Activated naive CD8-positive, alpha-beta T cell treated with anti-CD3 and anti-CD28 coated beads for 36 hours (primary cell): Measurements from ENCODE around the gene CKAP2L. TPM values are rescaled to one million over a fixed set of nuclear protein-coding genes. Genes with fewer than 3 reads are reported as not detected.

Source experiments
- DNase-seq: peaks from one replicate; pipeline ENCODE4 v3.0.0; 2021
- H3K27ac Mint-ChIP-seq: one replicate; pipeline ENCODE4 v1.8.0; 2022; ENCODE audit warnings: mild to moderate bottlenecking, moderate library complexity, mixed read lengths
- H3K27me3 Mint-ChIP-seq: one replicate; pipeline ENCODE4 v1.8.0; 2022; ENCODE audit warnings: mild to moderate bottlenecking, mixed read lengths
- H3K36me3 Mint-ChIP-seq: one replicate; pipeline ENCODE4 v1.8.0; 2021; ENCODE audit warnings: mild to moderate bottlenecking, mixed read lengths
- H3K4me1 Mint-ChIP-seq: one replicate; pipeline ENCODE4 v1.8.0; 2021; ENCODE audit warnings: mixed read lengths
- H3K4me3 Mint-ChIP-seq: one replicate; pipeline ENCODE4 v1.8.0; 2022; ENCODE audit warnings: mild to moderate bottlenecking, moderate library complexity, mixed read lengths
- H3K9me3 Mint-ChIP-seq: one replicate; pipeline ENCODE4 v1.8.0; 2022; ENCODE audit warnings: mixed read lengths
- total RNA-seq, 2 experiments: library from RNA; stranded (reverse); gene quantifications; one replicate each; pipeline ENCODE4 v1.2.3, GENCODE V29; 2021

Gene CKAP2L, protein sequence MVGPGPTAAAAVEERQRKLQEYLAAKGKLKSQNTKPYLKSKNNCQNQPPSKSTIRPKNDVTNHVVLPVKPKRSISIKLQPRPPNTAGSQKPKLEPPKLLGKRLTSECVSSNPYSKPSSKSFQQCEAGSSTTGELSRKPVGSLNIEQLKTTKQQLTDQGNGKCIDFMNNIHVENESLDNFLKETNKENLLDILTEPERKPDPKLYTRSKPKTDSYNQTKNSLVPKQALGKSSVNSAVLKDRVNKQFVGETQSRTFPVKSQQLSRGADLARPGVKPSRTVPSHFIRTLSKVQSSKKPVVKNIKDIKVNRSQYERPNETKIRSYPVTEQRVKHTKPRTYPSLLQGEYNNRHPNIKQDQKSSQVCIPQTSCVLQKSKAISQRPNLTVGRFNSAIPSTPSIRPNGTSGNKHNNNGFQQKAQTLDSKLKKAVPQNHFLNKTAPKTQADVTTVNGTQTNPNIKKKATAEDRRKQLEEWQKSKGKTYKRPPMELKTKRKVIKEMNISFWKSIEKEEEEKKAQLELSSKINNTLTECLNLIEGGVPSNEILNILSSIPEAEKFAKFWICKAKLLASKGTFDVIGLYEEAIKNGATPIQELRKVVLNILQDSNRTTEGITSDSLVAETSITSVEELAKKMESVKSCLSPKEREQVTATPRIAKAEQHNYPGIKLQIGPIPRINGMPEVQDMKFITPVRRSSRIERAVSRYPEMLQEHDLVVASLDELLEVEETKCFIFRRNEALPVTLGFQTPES
- 10 to 100 TPM; 24.3 to 25.8 TPM for total RNA-seq

DNA sequence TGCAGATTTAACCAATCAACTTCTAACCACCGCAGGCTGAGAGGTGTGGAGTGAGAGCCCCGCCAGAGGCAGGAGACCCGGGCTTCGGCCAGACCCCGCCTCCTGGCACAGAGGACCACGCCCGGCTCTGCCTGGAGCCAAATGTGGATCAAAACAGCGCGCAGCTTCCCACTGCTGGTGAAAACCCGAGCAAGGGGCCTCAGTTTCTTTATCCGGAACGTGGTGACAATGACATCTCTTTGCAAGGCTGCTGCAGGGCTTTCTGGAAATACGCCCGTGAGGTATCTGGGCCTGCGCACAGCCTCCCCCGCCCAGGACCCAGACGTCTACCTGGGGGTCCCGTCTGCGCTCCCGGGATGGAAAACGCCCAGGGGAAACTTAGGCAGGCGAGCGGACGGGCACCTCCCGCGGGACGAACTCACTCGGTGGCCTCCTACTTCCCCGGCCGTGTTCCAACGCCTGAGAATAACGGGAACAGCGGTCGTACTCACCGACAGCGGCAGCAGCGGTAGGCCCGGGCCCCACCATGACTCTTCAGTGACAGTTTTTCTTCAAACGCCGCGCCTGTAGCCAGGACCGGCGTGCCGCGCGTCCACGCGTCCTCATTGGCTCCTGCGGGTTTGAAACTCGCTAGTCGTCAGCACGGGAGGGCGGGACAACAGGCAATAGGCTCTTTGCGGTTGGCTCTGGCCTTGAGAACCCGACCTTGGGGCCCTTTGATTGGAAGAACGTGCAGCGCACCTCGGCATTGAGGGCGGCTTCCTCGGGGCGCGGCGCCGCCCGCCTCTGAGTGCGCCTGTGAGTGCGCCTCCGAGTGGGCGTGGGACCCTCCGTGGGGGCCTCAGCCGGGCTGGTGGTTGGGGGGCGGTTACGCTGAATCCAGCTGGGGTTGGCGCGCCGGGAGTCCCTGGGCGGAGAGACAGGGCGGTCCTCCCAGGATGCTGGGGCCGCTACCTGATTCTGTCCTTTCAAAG is at the start of gene CKAP2L:
Gene CKAP2L, minus strand, starts transcription at position 539 of the 974 bp plus-strand sequence. Its CDS starts 11 bp downstream, at position 528.
- Mint-ChIP-seq H3K4me3 (peak within 1 kb of the TSS; percentile 97), H3K36me3 (peaks cover 10% of the 10 kb centered on the region), H3K4me1 (peaks cover 8% of the 10 kb centered on the region), H3K27ac (peak within 1 kb of the TSS; percentile 89), H3K9me3 (no peaks in the 10 kb centered on the region), H3K27me3 (no peaks in the 10 kb centered on the region)
- DNase-seq, result peak; percentile 95

DNA sequence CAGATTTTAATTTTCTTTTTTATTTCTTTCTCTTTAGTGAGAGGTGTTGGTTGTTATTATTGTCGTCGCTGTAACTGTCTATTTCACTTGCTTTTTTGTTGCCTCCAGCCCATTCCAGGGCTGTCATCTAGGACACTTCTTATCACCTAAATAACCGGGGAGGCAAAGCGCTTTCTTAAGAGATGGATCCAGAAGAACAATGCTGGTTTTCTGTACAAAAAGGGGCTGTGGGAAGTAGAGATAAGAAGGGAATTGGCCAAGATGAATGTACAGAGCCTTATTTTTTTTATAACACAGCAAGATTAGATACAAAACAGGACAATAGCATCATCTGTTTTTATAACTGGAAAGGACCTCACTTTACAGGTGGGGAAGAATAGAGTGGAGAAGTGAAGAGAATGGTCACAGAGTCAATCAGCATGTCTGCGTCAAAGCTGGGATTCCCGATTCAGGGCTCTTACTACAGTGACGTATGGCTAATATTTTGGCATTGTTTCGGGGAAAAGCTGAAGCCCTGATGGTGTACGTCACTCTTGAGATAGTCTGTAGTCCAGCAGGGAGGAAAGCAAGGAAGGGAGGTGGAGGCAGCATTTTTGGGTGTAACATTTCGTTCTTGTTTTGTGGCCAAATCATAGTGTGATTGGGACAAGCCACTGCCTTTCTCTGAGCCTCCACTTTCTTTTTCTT is 49.0 kb upstream of the CKAP2L start:
- H3K9me3 Mint-ChIP-seq, result peaks cover 6% of the 10 kb centered on the region
- H3K36me3 Mint-ChIP-seq, result no peaks in the 10 kb centered on the region
- DNase-seq, result no peak
- H3K27ac Mint-ChIP-seq, result no peak overlapping the region
- H3K4me1 Mint-ChIP-seq, result peaks cover 17% of the 10 kb centered on the region
- H3K4me3 Mint-ChIP-seq, result no peak overlapping the region
- H3K27me3 Mint-ChIP-seq, result peaks cover 4% of the 10 kb centered on the region

DNA sequence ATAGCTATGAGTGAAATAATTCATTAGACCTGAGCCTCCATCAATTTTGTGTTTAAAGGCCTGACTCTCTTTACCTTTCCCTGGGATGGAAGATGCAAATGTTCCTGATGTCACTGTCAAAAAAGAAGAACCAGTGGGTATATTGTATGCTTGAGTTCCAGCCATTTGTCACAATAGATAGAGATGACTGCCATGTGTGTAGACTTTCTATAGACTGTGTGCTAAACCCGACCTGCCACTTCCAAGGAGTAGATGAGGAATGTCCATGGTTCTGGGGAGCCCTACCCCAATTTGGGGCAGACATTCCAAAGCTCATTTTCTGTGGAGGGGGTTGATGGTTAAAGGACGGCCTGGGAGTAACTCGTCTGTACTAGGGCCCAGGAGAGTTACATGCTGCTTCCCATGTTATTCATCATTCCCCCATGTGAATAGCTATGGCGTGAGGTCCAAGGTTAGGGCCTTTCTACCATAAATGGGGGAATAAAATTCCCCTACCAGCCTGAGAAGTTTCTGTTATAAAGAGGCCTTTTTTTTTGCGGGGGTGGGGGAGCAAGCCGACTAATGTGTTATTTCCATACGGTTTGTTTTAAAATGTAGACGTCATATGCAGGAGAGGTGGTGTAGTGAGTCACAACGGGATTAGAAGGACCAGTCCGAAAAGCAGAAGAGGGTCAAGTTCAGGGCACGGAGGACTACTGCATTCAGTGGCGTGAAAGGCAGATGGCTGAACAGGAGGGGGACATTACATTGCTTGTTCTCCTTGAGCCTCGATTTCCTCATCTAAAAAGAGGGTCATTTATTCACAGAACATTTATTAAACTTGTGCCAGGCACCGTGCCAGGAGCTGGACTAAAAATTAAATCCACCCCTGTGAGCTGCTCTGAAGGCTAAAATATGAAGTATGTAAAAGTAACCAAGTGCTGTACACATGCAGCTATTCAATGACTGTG is 48.2 kb upstream of the CKAP2L start:
- no peak for DNase-seq
- H3K36me3 Mint-ChIP-seq, result no peaks in the 10 kb centered on the region
- peak overlapping the region; percentile 32 for H3K4me3 Mint-ChIP-seq
- peaks cover 8% of the 10 kb centered on the region for H3K9me3 Mint-ChIP-seq
- peak overlapping the region; percentile 14 for H3K27ac Mint-ChIP-seq
- H3K27me3 Mint-ChIP-seq, result no peaks in the 10 kb centered on the region
- peaks cover 17% of the 10 kb centered on the region for H3K4me1 Mint-ChIP-seq

DNA sequence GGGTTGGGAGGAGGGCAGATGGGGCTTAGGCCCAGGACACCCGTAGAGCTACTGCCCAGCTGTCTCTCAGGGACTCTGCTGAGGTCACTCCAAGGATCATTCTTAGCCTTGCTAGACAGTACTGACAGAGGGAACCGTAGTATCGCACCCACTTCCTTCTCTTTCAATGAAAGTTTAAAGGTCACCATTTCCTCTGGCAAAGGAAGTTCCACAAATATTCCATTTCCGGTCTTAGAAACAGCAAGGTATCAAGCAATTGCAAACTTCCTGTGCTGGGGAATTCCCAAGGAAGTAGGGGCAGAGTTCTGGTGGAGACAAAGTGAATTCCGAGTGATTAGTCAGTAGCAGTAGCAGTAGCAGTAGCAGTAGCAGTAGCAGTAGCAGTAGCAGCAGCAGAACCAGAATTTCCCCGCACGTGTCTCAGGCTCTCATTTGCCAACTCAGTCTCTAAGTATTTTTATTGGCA is 47.5 kb upstream of the CKAP2L start:
- peaks cover 17% of the 10 kb centered on the region for H3K4me1 Mint-ChIP-seq

DNA sequence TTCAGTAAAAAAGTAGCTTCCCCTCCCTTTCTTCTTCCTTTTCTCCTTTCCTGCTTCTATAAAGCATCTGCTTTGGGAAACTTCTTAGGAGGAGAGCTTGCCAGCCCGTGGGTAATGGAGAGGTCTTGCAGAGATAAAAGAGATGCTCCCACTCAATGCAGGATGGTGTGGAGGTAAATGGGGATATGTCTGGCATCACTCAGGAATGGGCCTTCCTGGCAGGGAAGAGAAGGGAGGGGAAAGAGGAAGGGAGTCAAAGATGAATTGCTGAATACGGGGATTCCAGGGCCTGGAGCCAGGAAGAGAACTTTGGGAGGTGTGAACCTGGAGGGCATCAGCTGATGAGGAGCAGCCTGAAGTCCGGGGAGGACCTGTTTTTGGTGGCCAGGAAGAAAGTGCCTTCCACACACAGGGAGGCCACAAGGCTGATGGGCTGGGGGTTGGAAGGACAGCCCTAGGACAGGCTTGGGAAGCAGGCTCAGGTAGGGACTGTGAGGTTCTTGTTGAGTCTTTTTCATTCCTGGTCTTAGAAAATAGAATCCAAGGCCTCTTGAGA is 46.9 kb upstream of the CKAP2L start:
- H3K4me3 Mint-ChIP-seq, result no peak overlapping the region
- peaks cover 15% of the 10 kb centered on the region for H3K9me3 Mint-ChIP-seq
- peaks cover 4% of the 10 kb centered on the region for H3K27me3 Mint-ChIP-seq
- peaks cover 17% of the 10 kb centered on the region for H3K4me1 Mint-ChIP-seq
- H3K27ac Mint-ChIP-seq, result peak overlapping the region; percentile 14
- no peak for DNase-seq
- peaks cover 2% of the 10 kb centered on the region for H3K36me3 Mint-ChIP-seq

More for the DNA sequence above, 47.5 kb upstream of the CKAP2L start:
- Mint-ChIP-seq H3K27ac (peak overlapping the region; percentile 14), H3K4me3 (peak overlapping the region; percentile 32), H3K27me3 (peaks cover 4% of the 10 kb centered on the region), H3K9me3 (peaks cover 12% of the 10 kb centered on the region), H3K36me3 (peaks cover 2% of the 10 kb centered on the region)
- peak; percentile 7 for DNase-seq

DNA sequence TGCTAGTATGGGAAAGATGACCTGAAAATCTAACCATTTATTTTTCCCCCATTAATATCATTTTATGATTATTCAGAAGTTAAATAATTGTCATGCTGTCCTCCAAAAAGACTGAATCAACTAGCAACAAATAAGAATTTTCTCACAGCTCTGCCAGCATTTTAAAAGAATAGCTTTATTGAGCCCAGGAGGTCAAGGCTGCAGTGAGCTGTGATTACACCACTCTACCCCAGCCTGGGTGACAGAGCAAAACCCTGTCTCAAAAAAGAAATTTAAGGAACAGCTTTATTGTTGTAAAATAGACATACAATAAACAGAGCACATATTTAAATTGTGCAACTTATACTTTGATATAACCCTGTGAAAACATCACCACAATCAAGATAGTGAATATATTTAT is 44.7 kb upstream of the CKAP2L start:
- no peak for DNase-seq
- Mint-ChIP-seq H3K27me3 (peaks cover 4% of the 10 kb centered on the region), H3K4me3 (no peak overlapping the region), H3K4me1 (peaks cover 21% of the 10 kb centered on the region), H3K27ac (no peak overlapping the region), H3K36me3 (peaks cover 2% of the 10 kb centered on the region), H3K9me3 (peaks cover 15% of the 10 kb centered on the region)

DNA sequence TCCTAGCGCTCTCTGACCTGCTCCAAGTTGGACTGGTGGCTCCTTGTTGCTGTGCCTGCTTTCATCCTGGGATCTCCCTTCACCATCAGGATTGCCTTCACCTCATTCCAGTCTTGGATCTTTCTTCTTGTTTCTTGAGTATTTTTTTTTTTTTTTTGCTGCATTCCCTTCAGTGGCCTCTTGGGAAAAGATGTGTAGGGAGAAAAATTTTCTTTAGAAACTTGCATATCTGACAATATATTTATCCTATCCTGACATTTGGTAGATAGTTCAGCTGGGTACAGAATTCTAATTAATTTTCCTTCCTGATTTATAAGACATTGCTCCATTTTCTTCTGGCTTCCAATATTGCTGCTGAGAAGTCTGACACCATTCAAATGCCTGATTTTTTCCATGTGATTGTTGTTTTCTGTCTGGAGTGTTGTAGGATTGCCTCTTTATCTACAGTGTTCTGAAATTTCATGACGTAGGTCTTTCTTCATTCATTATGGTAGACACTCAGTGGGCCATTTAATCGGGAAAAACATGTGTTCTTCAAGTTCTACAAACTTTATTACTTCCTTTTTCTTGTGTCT is 42.9 kb upstream of the CKAP2L start:
- Mint-ChIP-seq H3K27me3 (peaks cover 4% of the 10 kb centered on the region), H3K36me3 (peaks cover 2% of the 10 kb centered on the region), H3K27ac (no peak overlapping the region), H3K4me3 (no peak overlapping the region), H3K4me1 (peaks cover 22% of the 10 kb centered on the region), H3K9me3 (peaks cover 15% of the 10 kb centered on the region)
- DNase-seq, result no peak

DNA sequence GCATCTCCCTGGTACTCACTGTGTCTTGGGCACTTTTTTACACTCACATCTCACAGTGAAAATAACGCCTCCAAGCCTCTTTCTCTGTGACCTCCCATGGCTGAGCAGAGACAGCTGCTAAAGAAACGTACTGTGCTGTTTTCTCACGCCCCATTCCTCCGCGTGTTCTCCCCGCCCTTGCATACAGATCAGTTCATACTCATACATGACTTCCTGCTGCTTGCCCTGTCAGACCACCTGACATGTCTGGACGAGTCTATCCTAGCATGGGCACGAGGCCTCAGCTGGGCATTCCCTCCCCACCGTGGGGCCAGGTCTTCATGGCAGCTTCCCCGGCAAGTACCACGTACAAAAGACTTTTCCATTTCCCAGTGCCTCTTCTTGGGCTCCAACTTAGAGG is 41.1 kb upstream of the CKAP2L start:
- peaks cover 3% of the 10 kb centered on the region for H3K36me3 Mint-ChIP-seq
- H3K9me3 Mint-ChIP-seq, result peaks cover 13% of the 10 kb centered on the region
- peaks cover 10% of the 10 kb centered on the region for H3K4me1 Mint-ChIP-seq
- no peak for DNase-seq
- peaks cover 4% of the 10 kb centered on the region for H3K27me3 Mint-ChIP-seq
- H3K4me3 Mint-ChIP-seq, result no peak overlapping the region
- H3K27ac Mint-ChIP-seq, result no peak overlapping the region

DNA sequence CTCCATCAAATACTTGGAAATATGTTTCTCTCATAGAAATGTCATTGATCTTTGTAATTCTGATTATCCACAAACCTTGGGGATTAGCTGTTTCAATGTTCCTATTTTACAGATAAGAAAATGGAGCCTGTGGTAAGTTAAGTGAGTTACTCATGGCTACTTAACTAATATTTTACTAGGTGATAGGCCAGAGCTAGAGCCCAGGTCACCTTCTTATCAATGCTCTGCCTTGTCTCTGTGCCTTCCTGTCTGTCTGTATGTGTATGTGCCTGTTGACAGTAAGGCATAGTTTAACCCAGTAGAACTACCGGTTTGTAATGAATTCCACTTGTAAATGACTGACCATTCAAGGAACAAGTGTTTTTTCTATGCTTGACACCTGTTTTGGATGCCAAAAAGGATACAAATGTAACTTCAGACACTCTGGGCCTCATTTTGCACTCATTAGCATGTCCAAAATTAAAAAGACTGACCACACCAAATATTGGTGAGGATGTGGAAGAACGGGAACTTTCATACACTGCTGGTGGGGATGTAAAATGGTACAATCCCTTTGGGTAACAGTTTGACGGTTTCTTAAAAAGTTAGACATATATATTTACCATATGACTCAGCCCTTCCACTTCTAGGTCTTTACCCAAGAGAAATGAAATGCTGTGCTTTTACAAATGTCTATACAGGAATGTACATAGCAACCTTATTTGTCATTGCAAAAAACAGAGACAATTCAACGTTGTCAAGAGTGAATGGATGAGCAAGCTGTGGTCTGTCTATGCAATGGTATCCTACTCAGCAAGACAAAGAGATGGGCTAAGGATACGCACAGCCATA is 39.5 kb upstream of the CKAP2L start:
- Mint-ChIP-seq H3K4me1 (peaks cover 18% of the 10 kb centered on the region), H3K27me3 (peaks cover 4% of the 10 kb centered on the region), H3K27ac (peak overlapping the region; percentile 68), H3K4me3 (no peak overlapping the region), H3K36me3 (peaks cover 5% of the 10 kb centered on the region), H3K9me3 (peaks cover 10% of the 10 kb centered on the region)
- DNase-seq, result no peak

DNA sequence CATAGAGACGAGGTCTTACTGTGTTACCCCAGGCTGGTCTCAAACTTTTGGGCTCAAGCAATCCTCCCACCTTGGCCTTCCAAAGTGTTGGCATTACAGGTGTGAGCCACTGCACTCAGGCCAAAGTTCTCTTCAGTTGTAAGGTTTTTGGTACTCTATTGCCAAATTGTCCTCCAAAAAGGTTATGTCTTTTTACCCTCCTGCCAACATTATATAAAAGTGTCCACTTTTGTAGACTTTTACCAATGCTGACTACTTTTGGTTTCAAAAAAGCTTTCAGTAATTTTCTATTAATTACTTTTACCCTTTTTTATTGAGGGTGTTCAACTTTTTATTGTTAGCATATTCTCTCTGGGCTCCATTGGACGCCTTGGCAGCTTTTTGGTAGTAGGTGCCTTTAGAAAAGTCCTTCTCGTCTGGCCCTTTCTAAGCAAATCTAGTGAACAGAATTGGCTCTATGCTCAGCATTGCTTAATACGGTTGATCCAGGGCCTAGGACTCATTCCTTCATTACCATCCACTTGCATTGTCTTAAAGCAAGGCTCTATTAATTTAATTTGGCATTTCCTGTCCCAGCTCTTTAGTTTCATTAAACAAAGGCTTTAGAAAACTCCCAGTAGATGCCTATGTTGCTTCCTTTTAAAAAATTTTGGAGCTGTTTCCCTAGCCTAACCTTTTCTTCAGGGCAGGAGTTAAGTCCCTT is 36.6 kb upstream of the CKAP2L start:
- Mint-ChIP-seq H3K9me3 (no peaks in the 10 kb centered on the region), H3K27me3 (no peaks in the 10 kb centered on the region), H3K36me3 (peaks cover 3% of the 10 kb centered on the region), H3K27ac (no peak overlapping the region), H3K4me3 (no peak overlapping the region), H3K4me1 (peaks cover 19% of the 10 kb centered on the region)
- DNase-seq, result no peak

DNA sequence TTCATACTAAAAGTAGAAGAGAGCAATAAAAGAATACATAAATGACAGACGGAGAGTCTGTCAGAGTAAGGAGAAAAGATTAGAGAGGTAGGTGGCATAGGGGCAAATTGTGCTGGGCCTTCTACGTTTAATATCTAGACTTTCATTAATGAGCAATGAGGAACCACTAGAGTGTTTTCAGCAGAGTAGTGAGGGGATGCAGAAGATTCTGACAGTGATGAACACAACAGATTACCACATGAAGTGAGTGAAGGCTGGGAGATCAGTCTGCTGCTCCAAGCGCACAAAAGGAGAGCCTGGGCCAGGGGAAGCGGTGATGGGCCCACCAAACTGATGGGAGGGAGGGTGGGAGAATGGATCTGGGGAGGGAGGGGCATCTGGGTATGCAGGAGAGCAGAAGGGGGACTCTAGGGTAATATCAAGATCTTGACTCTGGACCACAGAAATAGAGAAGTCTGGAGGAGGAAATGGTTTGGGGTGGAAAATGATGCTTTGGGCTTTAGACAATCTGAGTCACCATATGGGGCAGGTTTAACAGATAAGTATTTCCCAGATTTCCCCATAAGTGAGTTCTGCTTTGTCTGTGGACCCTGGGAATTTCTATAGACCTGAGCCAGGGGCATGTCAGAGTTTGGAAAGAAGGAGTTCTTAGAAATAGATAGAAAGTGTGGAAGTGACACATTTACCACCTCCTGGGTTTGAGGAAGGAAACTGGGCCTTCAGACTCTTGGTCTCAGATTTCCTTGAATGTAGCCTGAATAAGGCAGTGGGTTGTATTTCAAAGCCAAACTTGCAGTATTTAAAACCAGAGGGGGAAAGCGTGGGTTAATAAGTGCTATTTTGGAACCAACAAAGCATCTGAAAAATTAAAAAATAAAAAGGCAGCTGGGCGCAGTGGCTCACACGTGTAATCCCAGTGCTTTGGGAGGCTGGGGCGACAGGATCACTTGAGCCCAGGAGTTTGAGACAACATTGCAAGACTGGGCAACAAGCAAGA is 34.9 kb upstream of the CKAP2L start:
- H3K9me3 Mint-ChIP-seq, result no peaks in the 10 kb centered on the region
- no peak overlapping the region for H3K4me3 Mint-ChIP-seq

More for the DNA sequence above, 34.9 kb upstream of the CKAP2L start:
- Mint-ChIP-seq H3K27ac (peak overlapping the region; percentile 47), H3K36me3 (peaks cover 3% of the 10 kb centered on the region), H3K27me3 (no peaks in the 10 kb centered on the region), H3K4me1 (peaks cover 16% of the 10 kb centered on the region)
- DNase-seq, result no peak
